ENCODE measurements around the gene SRCIN1.

GRCh38 chr17:38632334-38632733 is 26.6 kb upstream of the SRCIN1 start:
- no peak for TF ChIP-seq CTCF (IDR thresholded peaks at IDR 0.05 in 4 of 5, conservative IDR thresholded peaks at IDR 0.05 in 1 of 5)
- no peak for TF ChIP-seq POLR2A (IDR thresholded peaks at IDR 0.05)

Data from gastrocnemius medialis (tissue), 4 donors.